Measurements from ENCODE around the gene TMEFF2.

DNA sequence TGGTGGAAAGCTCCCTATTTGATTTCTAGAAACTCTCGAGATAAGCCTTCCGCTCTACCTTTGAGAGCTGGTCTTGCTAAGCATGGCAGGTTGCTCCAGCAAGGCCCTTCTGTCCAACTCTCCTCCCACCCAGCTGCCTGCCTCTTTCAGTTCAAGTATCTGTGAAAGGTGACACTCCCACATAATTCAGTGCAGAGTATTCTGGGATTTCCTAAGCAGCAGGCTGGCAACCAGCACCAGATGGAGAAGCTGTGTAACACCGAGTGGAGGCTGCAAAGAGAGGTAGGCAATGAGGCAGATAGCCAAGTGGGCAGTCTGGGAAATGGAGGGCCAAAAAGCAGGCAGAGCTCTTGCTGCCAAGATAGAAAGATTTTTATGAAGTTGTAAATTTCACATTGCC lies 259.5 kb downstream of the TMEFF2 start:
- TF ChIP-seq POLR2A (IDR thresholded peaks at IDR 0.05), result no peak
- TF ChIP-seq, protein P1, sequence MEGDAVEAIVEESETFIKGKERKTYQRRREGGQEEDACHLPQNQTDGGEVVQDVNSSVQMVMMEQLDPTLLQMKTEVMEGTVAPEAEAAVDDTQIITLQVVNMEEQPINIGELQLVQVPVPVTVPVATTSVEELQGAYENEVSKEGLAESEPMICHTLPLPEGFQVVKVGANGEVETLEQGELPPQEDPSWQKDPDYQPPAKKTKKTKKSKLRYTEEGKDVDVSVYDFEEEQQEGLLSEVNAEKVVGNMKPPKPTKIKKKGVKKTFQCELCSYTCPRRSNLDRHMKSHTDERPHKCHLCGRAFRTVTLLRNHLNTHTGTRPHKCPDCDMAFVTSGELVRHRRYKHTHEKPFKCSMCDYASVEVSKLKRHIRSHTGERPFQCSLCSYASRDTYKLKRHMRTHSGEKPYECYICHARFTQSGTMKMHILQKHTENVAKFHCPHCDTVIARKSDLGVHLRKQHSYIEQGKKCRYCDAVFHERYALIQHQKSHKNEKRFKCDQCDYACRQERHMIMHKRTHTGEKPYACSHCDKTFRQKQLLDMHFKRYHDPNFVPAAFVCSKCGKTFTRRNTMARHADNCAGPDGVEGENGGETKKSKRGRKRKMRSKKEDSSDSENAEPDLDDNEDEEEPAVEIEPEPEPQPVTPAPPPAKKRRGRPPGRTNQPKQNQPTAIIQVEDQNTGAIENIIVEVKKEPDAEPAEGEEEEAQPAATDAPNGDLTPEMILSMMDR (IDR thresholded peaks at IDR 0.05), result no peak
